Stimulated activated CD8-positive, alpha-beta memory T cell treated with anti-CD3 and anti-CD28 coated beads, Interleukin-4, amount 100 ng/mL, for 24 hours (primary cell): ENCODE measurements around the gene CALHM5.

Experiments used
- DNase-seq: peaks from one replicate; pipeline ENCODE4 v3.0.0-alpha.2; 2020; ENCODE audit warnings: low read depth

The CALHM5 gene

DNA sequence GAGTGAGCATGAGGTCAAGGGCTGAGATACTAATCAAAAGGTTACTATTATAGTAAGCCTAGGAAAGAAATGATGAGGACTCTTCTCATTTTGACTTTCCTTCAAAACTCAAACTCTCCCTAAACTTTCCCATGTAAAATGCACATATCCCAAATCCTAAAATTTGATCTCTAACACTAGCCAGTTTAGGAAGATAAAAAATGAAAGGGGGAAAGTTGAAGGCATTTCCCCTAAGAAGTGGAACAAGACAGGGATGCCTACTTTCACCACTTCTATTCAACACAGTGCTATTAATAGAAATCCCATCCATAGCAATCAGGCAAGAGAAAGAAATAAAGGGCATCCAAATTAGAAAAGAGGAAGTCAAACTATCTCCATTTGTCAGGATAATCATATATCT is 2.9 kb upstream of the CALHM5 start:
- DNase-seq = no peak

DNA sequence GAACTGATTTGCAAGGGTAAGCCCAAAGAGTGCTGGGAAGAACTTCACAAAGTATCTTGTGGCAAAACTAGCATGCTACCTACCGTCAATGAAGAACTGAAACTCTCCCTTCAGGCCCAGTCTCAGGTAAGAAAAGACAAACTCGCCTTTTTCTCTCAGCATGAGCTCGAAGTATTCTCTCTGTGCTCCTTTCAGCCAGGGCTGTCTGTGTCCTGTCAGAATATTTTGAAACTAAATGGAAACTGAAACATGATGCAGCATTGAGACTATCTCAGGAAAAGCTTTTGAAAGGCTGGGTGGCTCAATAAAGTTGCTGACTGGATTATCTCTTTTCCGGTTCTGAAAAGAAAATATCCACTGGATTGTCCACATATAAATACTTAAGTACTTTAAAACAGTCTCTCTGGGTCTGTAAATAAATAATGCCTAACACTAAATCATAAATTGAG is 696 bp downstream of the CALHM5 start:
- no peak for DNase-seq

DNA sequence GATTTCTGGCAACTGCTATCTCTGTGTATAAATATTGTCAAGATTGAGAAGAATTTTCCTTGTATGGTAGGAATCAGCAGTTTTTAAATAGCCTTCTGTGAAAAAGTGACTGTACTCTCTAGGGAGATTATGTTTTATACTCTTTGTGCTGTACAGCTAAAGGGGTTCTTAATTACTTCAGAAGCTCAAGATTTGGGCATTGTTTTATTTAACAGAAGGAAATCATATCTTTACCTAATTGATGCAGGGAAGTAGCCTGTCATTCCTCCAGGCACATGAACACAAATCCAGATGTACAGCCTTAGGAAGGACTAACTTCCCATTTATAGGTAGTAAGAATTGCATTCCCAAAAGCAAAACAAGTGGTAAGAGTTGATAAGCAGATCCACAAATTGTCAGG is 1.3 kb downstream of the CALHM5 start:
- no peak for DNase-seq

DNA sequence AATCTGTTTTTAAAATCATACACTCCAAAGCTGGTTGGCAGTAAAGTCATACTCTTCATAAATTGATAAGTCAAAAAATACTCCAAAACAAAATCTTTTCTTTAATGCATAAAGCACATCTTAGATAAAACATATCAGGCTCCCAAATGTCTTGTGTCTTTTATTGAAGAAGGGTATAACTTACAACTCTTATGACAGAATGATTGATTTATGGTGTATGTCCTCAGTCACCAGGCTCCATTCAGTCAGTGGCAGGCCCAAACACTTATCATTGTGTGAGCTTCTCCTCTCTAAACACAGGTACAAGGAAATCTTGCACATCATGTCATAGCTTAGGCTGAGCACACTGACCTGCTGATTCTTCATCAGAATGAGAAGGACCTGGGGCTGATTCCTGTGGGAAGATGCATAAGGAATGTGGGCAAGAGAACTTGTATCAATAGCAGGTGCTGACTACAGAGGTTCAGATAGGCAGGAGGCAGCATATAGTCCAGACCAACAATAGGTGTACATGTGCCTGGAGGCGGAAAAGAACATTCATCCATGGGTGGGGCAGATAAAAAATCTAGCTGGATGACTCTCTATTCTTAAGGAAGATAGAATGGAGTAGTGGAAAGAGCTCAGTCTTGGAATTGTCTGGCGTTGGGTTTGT is 1.9 kb downstream of the CALHM5 start:
- DNase-seq = no peak

DNA sequence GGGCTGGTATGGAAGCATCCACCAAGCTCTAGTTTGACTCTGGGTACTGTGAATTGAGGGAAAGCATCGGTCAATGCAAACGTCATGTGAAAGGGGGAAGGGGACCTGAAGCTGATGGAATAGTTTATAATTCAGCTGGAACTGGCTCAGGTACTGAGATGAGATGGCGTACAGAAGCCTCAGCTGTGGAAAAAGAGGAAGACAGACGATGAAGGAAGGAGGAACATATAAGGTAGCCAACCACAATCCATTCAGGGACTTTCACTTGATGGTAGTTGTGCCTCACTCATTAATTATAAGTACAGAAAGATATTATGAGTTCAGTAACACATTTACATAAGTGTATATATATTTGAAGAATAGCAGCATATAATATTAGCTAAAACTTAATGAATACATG is 2.7 kb downstream of the CALHM5 start:
- no peak for DNase-seq

DNA sequence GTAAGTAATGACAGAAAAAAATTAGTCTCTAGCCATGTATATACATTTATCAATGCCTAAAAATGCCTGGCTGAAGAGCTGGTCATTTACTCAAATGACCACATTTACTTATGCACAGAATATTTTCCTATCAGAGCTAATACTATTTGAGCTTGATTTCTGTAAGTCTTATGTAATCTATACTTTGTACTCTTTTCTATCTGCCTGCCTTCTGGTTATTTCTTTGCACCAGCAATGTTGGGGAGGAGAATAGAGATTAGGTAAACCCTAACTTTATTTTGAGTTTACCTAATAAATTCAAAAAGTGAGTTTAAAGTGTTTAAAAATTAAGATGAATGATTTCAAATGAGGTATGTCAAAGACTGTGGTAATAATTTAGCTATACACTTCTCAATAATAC is 3.7 kb downstream of the CALHM5 start:
- no peak for DNase-seq

DNA sequence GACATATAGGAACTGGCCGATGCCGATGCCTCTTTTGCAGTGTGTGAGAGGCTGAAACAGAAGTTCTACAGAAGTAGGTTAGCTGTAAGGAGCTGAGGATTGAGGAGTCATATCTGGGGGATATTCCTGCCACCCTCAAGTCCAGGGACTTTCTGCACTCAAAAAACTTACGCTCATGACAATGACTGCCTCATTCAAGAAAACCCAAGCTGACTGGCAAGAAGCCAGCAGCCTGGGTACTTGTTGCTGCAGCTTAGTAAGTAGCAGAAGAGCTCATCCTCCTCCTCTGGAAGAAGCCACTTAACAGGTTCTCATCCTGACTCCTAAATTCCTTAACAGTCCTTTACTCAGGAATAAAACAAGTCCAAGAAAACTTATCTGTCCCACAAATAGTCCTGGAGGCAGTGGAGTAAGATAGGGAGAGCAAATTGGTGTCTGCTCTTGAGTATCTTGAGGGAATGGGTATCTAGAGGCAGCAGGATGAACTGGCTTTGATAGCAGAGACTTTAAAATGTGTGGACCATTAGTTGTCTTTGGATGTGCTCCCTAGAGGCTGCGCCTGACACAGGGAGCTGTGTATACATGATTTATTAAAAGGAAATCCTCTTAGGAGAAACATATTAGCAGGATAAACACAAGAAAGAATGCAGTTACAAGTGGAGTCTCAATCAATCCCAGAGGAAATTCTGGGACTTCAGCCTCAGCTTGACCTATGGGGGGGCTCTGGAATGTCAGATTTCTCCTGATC is 7.4 kb downstream of the CALHM5 start:
- no peak for DNase-seq

DNA sequence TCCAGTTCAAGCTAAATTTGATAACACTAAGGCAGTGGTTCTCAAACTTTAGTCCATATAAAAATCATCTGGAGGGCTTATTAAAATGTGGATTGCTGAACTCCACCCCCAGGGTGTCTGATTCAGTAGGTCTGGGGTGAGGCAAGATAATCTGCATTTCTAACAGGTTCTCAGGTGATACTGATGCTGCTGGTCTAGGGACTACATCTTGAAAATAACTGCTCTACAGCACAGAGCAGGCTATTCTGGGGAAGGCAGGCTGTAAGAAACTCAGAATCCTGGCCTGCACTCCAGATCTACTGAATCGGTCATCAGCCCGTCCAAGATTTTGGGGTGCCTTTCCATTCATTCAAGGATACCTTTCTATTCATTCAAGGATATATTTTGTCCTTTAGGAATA is 11.5 kb downstream of the CALHM5 start:
- no peak for DNase-seq

DNA sequence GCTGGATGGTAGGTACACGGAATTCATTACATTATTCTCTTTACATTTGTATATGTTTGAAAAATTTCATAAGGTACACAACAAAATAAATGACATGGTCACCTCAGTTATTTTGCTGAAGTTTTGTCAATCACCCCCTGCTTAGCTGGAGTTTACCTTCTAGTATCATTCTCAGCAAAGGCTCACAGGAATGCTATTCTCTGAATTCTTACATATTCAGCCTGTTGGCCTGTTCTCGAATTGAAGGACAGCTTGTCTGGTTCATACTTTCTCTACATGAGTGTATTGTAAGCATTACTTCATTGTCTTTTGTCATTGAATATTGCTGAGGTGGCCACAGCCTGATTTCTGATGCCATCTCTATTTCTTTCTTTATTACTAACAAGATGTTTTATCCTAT is 12.8 kb downstream of the CALHM5 start:
- DNase-seq = no peak

DNA sequence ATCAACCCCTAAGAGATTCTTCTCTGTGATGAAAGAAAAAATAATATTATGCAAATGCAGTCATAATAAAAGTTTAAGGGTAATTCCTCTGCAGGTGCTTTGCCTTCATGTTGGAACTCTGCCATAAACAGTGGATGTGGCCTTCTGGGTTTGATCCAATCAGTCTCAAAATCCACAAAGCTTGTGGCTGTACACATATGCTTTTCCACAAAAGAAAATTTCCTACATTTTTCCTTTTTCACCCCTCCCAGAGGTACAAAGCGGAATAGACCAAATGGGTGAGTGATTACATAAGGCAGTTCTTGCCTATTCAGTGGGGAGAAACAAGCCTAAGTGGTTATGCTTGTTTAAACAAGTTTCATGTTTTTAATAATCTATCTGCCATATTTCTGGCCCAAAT is 16.7 kb downstream of the CALHM5 start:
- no peak for DNase-seq

DNA sequence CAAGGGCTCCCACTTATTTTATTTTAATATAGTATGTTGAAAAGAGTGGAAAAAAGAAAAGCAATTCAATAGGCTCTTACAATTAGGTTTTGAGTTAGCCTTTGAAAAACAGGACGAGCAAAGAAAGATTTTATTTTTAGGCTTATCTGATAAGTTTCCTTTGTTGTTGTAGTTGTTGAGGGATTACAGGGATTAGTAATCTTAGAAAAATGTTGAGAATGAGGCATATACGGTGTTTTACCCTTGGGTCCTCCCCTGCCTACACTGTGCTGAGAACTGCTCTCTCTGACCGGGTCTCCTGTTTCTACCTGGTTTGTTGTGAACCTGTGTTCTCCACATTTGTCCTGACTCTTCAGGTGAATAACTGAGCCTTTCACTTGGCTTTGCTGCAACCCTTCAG is 17.3 kb downstream of the CALHM5 start:
- DNase-seq = no peak

DNA sequence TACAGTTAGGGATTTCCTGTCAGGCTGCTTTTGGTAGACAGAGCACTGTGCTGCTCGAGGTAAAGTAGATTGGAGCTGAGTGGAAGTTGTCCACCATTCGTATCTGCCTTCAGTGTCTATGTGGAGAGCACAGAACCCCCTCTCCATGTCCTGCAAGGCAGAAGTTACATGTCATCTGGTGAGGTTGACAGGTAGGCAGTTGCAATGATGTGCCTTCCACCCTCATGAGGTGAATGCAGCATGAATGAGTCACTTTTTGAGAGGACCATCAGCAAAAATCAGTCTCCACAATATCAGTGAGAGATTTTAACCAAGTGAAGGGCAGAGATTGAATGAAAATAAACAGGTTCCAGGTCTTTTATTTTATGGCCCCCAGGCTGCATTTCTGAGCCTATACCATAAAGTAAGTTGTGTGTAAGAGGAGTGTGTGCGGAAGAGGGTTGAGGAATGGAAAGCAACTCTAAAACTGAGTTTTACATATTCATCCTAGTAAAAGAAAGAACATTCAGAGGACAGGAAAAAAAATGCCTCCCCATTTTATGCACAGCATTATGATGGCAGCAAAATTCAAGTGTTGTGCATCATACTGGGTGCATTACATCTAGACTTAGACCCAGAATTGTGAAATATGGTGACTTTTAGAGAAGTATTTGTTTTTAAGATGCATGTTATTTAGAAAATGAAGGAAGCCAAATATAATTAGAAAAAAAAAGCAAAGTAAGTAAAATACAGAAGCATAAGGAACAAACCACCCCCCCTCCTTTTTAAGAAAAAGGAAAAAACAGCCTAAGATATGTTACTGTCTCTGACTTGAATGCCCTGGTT is 18.2 kb downstream of the CALHM5 start:
- no peak for DNase-seq

DNA sequence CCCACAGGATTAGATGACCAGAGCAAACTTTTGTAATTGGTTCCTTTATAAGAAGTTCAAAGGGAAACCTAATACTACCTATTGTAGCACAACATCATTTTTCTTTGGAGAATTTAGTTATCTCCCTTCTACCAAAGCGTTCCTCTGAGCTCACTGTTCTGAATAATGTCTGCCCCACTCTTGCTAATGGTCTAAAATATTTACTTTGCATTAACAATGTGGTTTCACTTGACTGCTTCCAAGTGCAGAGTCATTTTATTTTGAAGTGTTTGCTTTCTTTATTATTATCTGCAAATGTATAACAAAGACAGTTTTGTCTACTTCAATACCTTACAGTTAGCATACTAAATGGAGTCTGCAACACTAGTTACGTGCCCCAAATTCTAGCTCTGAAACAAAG is 19.0 kb downstream of the CALHM5 start:
- no peak for DNase-seq

DNA sequence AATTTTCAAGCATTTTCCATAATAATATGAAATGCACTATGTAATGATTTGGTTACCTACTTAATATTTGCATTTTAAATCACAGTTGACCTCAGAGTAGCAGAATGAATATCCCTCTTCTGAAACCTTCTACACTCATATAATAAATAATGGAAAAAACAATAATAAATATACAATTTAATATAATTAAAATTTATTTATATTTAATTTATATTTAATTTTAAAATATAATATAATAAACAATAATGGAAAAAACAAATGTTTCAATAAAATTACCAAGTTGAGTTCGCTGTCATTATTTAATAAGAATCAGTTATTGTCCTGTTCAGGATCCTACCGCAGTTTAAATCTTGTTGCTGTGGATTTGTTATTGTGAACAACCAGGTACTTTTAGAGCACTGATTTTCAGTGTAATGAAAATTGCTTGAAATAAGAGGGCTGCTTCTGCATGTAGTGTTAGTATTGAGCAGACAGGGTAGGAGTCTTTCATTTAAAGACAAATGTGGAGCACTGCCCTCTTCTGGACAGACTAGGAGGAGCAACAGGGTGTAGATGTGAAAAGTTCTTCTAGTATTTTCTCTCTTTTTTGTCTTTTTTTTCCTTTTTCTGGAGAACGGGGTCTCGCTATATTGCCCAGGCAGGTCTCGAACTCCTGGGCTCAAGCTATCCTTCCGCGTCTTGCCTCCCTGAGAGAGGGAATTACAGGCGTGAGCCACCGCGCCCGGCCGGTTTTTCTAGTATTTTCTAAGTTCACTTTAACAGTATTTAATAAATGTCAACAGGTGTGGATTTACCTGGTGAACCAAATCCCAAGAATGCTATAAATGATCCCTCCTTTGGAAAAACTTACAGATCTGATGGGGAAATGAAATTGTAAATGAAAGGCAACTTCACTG is 20.5 kb downstream of the CALHM5 start:
- DNase-seq = peak; percentile 37

DNA sequence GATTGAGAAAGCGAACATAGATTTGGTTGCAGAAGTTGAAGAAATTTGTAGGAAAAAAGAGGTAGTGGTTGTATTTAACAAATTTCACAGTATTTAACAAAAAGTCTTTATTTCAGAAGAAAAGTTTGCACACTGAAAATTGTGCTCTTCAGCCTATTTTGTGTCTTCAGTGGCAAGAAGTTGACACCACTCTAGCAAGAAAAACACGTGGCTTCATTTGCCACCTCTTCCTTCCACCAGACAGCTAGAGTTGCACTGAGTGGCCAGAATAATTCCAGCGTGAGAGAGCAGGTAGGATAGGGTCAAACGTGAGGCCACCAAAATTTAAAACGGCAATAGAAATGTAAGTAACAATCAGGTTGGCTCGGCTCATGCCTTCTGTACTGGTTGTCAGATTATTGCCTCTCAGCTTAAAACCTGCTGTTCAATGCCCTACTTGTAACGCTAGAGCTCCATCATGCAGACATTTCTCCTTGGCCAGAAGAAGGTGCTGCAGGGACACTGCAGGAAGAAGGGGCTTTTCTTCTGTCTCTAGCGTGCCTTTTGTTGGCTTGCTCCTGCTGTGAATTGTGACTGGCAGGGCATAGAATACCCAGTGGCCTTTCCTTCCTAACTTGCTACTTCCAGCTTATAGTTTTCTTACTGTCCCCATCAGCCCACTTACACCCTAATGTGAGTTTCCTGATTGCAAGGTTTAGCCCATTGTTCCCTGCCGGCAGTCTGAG is 22.0 kb downstream of the CALHM5 start:
- no peak for DNase-seq

DNA sequence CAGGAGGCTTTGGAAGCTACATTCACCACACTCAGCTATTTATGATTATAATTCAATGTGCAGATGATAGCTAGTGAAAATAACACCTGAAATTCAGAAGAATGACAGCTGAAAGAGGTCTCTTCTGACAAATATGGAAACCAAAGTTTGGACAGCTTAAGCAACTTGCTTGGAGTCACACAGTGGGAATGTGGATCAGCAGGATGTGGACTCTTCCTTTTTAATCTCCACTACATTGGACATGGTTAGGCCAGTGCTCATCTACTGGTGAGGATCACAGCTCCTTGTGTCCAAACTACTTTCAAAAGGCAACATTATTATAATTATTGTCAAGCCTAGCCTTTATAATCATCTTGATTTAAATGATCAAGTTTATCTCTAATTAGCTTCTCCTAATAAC is 23.7 kb downstream of the CALHM5 start:
- DNase-seq = no peak

DNA sequence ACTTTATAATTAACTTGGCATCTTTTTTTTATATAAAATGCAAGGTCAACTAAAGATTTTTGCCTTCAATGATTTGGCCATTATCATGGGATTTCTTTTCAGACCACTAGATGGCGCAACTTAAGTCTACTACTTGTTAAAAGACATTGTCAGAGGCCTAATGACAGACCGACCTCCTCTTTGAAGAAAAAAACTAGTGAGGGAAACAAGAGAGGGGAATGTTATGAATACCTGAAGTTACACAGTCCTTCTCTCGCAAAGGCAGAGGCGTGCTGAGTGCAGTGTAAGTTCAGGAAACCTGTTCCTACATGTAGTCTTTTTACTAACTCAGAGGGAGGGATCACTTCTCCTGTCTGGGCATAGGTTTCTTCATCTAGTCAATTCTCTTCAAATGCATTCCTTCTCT is 24.8 kb downstream of the CALHM5 start:
- DNase-seq = no peak

DNA sequence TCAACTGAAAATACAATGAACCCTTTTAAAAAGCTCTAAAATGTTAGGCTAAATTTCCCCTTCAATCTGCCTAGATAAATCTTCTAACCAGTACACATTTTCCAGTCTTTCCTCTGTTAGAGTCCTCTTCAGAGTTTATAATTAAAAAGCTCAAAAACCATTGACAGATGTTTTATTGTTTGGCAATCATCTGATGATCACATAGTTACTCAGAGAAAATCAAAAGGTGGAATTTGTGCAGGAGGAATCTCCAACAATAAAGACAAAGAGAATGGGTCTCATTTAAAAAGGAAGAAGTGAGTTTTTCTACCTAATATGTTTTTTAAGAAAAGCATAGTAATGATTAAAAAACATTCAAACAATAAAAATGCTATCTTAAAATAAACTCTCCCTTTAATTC is 31.0 kb downstream of the CALHM5 start:
- DNase-seq = no peak

DNA sequence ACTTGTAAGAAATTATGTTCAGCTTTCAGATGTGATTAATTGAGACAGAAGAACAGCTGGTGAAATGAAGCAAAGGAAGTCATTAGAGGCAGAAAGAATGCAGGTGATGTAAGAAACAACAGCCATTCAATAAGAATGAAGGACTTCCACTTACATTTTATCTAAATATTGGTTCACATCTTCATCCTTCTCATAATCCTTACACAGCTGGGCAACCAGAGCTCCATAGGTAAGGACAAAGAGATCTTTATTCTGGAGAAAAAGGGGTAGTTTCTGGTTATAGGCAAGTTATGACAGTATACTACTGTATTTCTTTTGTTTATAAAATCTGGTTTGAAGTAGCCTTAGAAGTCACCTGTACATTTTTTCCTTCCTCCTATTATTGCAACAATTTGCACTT is 31.7 kb downstream of the CALHM5 start:
- no peak for DNase-seq

DNA sequence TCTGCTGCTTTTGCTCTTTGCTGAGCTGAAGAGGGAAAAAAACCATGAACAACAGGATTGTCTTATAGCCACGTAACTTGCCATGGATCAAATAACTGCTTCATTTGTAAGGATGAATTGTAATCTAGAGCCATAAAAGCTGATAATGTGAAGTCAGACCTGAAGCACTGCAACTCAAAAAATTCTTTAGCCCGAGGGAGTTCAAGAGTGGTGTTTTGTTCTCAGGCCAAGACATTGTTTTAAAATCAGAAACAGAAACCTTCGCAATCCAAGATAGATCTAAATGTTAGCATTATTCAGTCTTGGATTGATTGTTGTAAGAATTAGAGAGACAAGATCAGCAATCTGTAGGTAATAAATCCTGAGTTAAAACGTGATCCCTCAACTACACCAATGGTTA is 34.2 kb downstream of the CALHM5 start, which contains the start of gene TRAPPC3L:
Gene TRAPPC3L (minus strand): TSS at position 34 of the 400 bp plus-strand sequence. CDS start 170 bp downstream, outside the sequence.
- no peak for DNase-seq

DNA sequence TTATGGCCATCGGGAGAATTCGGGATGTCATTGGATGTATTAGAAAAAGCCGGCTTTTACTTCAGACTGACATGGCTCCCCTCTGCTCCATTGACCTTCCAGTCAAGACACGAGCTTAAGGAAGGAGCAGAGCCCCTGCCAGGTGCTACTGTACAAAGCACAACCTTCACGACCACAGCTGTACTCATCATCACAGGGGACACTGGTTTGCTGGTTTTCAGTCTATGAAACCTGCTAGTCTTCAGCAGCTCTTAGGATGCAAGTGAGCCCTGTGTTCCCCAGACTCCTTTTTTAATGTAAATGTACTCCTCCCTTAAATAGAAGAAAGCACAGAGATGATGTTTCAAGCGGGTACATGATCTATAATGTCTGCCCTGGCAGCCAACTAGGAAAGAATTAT is 35.9 kb downstream of the CALHM5 start:
- DNase-seq = no peak
